Erythroblast (primary cell): ENCODE measurements around the gene LRP1-AS.

Source experiments
- GATA1 ChIP-seq: IDR thresholded peaks from 2 replicates; pipeline ENCODE4 v1.6.1; 2011; ENCODE audit warnings: low read depth, mild to moderate bottlenecking, control low read depth, low read length, moderate library complexity
- POLR2A ChIP-seq: IDR thresholded peaks from 2 replicates; pipeline ENCODE4 v1.6.1; 2011; ENCODE audit warnings: mild to moderate bottlenecking, low read length

DNA sequence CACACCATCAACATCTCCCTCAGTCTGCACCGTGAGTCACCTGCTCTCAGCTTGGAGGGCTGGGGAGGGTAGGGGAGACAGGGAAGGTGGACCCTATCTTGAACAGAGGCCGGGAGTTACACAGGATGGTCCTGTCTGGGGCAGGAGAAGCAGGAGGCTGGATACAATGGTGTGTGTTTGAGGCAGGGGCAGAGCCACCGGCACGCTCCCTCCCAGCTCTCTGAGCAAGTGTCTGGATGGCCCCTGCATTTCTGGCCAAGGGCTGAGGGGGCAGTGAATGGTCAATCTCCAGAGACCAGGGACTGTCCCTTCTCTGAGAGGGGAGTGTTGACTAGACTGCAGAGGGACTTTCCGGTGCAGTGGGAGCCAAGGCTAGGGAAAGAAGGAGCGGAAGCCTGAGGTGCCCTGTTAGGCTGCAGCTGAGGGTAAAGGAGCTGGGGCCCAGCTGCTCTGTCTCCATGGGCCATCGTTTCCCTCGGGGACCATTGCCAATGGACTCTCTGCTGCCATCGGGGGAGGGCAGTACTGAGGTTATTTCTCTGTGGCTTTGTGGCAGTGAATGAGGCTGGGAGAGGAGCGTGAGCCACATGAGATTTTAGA is 1.9 kb downstream of the LRP1-AS start:
- no peak for TF ChIP-seq POLR2A
- TF ChIP-seq GATA1, result no peak
